ENCODE results near the gene HSP90AA1. TPM values are rescaled to one million over a fixed set of nuclear protein-coding genes. Genes with fewer than 3 reads are reported as not detected.
A peak's percentile ranks its signal among the peaks of the same experiment; 100 is the strongest.

HSP90AA1 gene
- total RNA-seq, 6 experiments from 2014 or later = 616 to 859 (median 665) TPM

- H3K36me3 Mint-ChIP-seq (ENCODE audit: low read depth) = peaks cover 7% of the 10 kb centered on the region
- no peak for TF ChIP-seq CTCF (IDR thresholded peaks at IDR 0.05)
- H3K4me3 Mint-ChIP-seq = no peak overlapping the region
- no peaks in the 10 kb centered on the region for H3K9me3 Mint-ChIP-seq
- peaks cover 28% of the 10 kb centered on the region for H3K4me1 Mint-ChIP-seq (ENCODE audit: low read depth)
- peaks cover 7% of the 10 kb centered on the region for H3K27me3 Mint-ChIP-seq (ENCODE audit: insufficient read depth)
- DNase-seq = no peak
- no peak overlapping the region for H3K27ac Mint-ChIP-seq
Observed at GRCh38 chr14:102090713-102091112, 3.9 kb upstream of the HSP90AA1 start.

- no peak overlapping the region for H3K27ac Mint-ChIP-seq
- H3K4me3 Mint-ChIP-seq = peak overlapping the region; percentile 5; the same call in 1 of the 2 replicates
- TF ChIP-seq CTCF (IDR thresholded peaks at IDR 0.05) = no peak
- H3K36me3 Mint-ChIP-seq (ENCODE audit: low read depth) = peaks cover 16% of the 10 kb centered on the region
- H3K9me3 Mint-ChIP-seq = no peaks in the 10 kb centered on the region
- peaks cover 10% of the 10 kb centered on the region for H3K27me3 Mint-ChIP-seq (ENCODE audit: insufficient read depth)
- DNase-seq = no peak
- peaks cover 28% of the 10 kb centered on the region for H3K4me1 Mint-ChIP-seq (ENCODE audit: low read depth)
Observed at GRCh38 chr14:102089621-102090343, 2.9 kb upstream of the HSP90AA1 start.

- DNase-seq = no peak
- peaks cover 32% of the 10 kb centered on the region for H3K36me3 Mint-ChIP-seq (ENCODE audit: low read depth)
- peaks cover 42% of the 10 kb centered on the region for H3K4me1 Mint-ChIP-seq (ENCODE audit: low read depth)
- peak overlapping the region; percentile 77 for H3K4me3 Mint-ChIP-seq
- H3K27ac Mint-ChIP-seq = peak overlapping the region; percentile 67
- no peak for TF ChIP-seq CTCF (IDR thresholded peaks at IDR 0.05)
- H3K27me3 Mint-ChIP-seq (ENCODE audit: insufficient read depth) = peaks cover 10% of the 10 kb centered on the region
- H3K9me3 Mint-ChIP-seq = no peaks in the 10 kb centered on the region
Observed at GRCh38 chr14:102088012-102088792, 1.4 kb upstream of the HSP90AA1 start.

GRCh38 chr14:102087762-102088011, 843 bp upstream of the HSP90AA1 start:
- Mint-ChIP-seq H3K4me1 (ENCODE audit: low read depth) (peaks cover 47% of the 10 kb centered on the region), H3K9me3 (no peaks in the 10 kb centered on the region), H3K4me3 (peak overlapping the region; percentile 77), H3K27ac (peak overlapping the region; percentile 67), H3K27me3 (ENCODE audit: insufficient read depth) (peaks cover 10% of the 10 kb centered on the region), H3K36me3 (ENCODE audit: low read depth) (peaks cover 37% of the 10 kb centered on the region)
- DNase-seq = no peak
- TF ChIP-seq CTCF (IDR thresholded peaks at IDR 0.05) = no peak; the same call in none of the 2 replicates

- Mint-ChIP-seq H3K27me3 (ENCODE audit: insufficient read depth) (peaks cover 10% of the 10 kb centered on the region), H3K36me3 (ENCODE audit: low read depth) (peaks cover 44% of the 10 kb centered on the region), H3K4me1 (ENCODE audit: low read depth) (peaks cover 56% of the 10 kb centered on the region), H3K9me3 (no peaks in the 10 kb centered on the region), H3K27ac (peak overlapping the region; percentile 84), H3K4me3 (peak overlapping the region; percentile 86)
- TF ChIP-seq CTCF (IDR thresholded peaks at IDR 0.05) = no peak
- DNase-seq = no peak
Observed at GRCh38 chr14:102086709-102086971, 204 bp downstream of the HSP90AA1 start.
